Smooth muscle cell (in vitro differentiated cells): Measurements from ENCODE around the gene MYT1. TPM values are rescaled to one million over a fixed set of nuclear protein-coding genes. Genes with fewer than 3 reads are reported as not detected.

Experiments
- DNase-seq: peaks from one replicate; lab custom pipeline; 2025; ENCODE audit not compliant: unreplicated experiment; lab: John Stamatoyannopoulos, UW
- H2AFZ ChIP-seq: fragments of 200-600 bp; sonication (generic); 2 replicates; pipeline ENCODE4 v1.6.0; 2016; ENCODE audit warnings: antibody characterized with exemption, low read depth, mild to moderate bottlenecking
- H3F3A ChIP-seq: fragments of 200-600 bp; sonication (generic); 2 replicates; pipeline ENCODE4 v1.6.0; 2017; ENCODE audit warnings: antibody characterized with exemption, low read depth
- H3K27ac ChIP-seq: fragments of 200-600 bp; sonication (generic); 2 replicates; pipeline ENCODE4 v1.5.1; 2016; ENCODE audit warnings: low read depth, mild to moderate bottlenecking
- H3K27me3 ChIP-seq: fragments of 200-600 bp; sonication (generic); 2 replicates; pipeline ENCODE4 v1.6.1; 2016; ENCODE audit warnings: low read depth, mild to moderate bottlenecking
- H3K36me3 ChIP-seq: fragments of 200-600 bp; sonication (generic); 2 replicates; pipeline ENCODE4 v1.5.1; 2016; ENCODE audit warnings: low read depth
- H3K4me1 ChIP-seq: fragments of 200-600 bp; sonication (generic); 2 replicates; pipeline ENCODE4 v1.5.1; 2016; ENCODE audit warnings: low read depth
- H3K4me2 ChIP-seq: fragments of 200-600 bp; sonication (generic); 2 replicates; pipeline ENCODE4 v1.6.0; 2016; ENCODE audit warnings: mild to moderate bottlenecking
- H3K4me3 ChIP-seq: fragments of 200-600 bp; sonication (generic); 2 replicates; pipeline ENCODE4 v1.5.1; 2016; ENCODE audit warnings: mild to moderate bottlenecking
- H3K79me2 ChIP-seq: fragments of 200-600 bp; sonication (generic); 2 replicates; pipeline ENCODE4 v1.6.0; 2016; ENCODE audit warnings: low read depth, mild to moderate bottlenecking
- H3K9ac ChIP-seq: fragments of 200-600 bp; sonication (generic); 2 replicates; pipeline ENCODE4 v1.6.0; 2016; ENCODE audit warnings: low read depth
- H3K9me3 ChIP-seq: fragments of 200-600 bp; sonication (generic); replicated peaks from 2 replicates; pipeline ENCODE4 v1.5.1; 2016; ENCODE audit warnings: low read depth
- H4K20me1 ChIP-seq: fragments of 200-600 bp; sonication (generic); 2 replicates; pipeline ENCODE4 v1.6.0; 2016; ENCODE audit warnings: low read depth
- WGBS: methylation state at CpG from one replicate; pipeline ENCODE4 v1.1.7; 2016; ENCODE audit warnings: low lambda C conversion rate; 5-methylcytosine and 5-hydroxymethylcytosine counted together
- polyA plus RNA-seq: library from polyadenylated mRNA; unstranded; fragments of >200 nt; fragmentation: Nextera tagmentation; extraction: Ambion mirVana; gene quantifications from 2 replicates; pipeline ENCODE4 v1.2.1, GENCODE V29; 2016
- total RNA-seq: library from RNA; depleted of rRNA; stranded (reverse); fragments of >200 nt; gene quantifications from 2 replicates; pipeline ENCODE4 v1.2.3, GENCODE V29; 2014
- TF ChIP-seq, protein P1 (sequence below): fragments of 200-600 bp; sonication (generic); IDR thresholded peaks from 2 replicates; pipeline ENCODE4 v1.5.1; 2017; ENCODE audit warnings: borderline replicate concordance, mild to moderate bottlenecking, antibody characterized with exemption; ENCODE audit not compliant: insufficient read depth, poor library complexity, severe bottlenecking

Gene MYT1
- total and polyA plus RNA-seq, 2 experiments from 2014 or later: 0.09 TPM; not detected in 1

DNA sequence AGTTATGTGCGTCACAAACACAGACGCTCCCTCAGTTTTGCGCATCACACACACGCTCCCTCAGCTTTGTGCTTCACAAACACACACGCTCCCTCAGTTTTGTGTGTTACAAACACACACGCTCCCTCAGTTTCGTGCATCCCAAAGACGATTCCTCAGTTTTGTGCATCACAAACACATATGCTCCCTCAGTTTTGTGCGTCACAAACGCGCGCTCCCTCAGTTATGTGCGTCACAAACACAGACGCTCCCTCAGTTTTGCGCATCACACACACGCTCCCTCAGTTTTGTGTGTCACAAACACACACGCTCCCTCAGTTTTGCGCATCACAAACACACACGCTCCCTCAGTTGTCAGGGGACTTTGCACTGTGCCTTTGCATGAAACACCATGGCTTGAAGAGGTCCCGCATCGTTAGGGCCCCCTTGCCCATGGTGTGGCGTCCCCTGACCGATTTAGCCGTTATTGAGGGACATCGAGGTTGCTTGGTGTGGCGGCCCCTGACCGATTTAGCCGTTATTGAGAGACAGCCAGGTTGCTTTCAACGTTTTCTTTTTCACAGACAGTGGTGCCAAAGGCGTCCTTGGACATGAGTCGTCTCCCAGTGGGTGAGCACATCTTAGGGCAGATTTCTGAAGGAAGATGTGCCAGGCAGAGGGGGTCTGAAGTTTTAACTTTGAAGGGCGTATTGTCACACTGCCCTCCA lies 28.1 kb upstream of the MYT1 start:
- TF ChIP-seq, protein P1, sequence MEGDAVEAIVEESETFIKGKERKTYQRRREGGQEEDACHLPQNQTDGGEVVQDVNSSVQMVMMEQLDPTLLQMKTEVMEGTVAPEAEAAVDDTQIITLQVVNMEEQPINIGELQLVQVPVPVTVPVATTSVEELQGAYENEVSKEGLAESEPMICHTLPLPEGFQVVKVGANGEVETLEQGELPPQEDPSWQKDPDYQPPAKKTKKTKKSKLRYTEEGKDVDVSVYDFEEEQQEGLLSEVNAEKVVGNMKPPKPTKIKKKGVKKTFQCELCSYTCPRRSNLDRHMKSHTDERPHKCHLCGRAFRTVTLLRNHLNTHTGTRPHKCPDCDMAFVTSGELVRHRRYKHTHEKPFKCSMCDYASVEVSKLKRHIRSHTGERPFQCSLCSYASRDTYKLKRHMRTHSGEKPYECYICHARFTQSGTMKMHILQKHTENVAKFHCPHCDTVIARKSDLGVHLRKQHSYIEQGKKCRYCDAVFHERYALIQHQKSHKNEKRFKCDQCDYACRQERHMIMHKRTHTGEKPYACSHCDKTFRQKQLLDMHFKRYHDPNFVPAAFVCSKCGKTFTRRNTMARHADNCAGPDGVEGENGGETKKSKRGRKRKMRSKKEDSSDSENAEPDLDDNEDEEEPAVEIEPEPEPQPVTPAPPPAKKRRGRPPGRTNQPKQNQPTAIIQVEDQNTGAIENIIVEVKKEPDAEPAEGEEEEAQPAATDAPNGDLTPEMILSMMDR: no peak
- Histone ChIP-seq H3K27ac (no peak overlapping the region), H3K4me1 (peaks cover 10% of the 10 kb centered on the region), H3F3A (no peaks in the 10 kb centered on the region), H3K27me3 (no peaks in the 10 kb centered on the region), H3K9me3 (no peaks in the 10 kb centered on the region), H2AFZ (no peak overlapping the region), H3K4me2 (no peak overlapping the region), H3K9ac (no peak overlapping the region), H4K20me1 (no peaks in the 10 kb centered on the region), H3K79me2 (no peaks in the 10 kb centered on the region), H3K4me3 (no peak overlapping the region), H3K36me3 (no peaks in the 10 kb centered on the region)
- DNase-seq: no peak
- 90% methylated on average over 32 of the region's 32 CpGs for WGBS

DNA sequence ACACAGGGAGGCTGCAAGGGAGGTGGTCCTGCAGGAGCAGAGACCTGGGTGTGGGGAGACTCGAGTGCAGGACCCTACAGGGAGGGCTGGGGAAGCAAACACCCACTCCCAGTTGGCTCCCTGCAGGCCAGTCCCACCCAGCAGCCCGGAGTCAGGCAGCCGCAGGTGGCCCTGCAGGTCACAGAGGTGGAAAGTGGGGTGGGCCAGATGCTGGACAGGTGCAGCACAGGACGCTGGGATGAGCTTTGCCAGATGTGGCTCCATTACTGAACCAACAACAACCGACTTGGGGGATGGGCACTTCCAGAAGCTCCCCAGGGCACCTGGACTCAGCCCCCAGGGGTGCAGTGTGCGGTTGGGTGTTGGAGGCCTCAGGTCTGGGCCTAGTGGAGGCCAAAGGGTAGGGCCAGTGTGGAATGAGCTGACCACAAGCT lies 26.6 kb upstream of the MYT1 start:
- no peaks in the 10 kb centered on the region for H3K27me3 ChIP-seq
- no peak overlapping the region for H3K4me2 ChIP-seq
- peaks cover 15% of the 10 kb centered on the region for H3K4me1 ChIP-seq
- no peak for DNase-seq
- no peaks in the 10 kb centered on the region for H3K36me3 ChIP-seq
- H3K9ac ChIP-seq: no peak overlapping the region
- H3K27ac ChIP-seq: no peak overlapping the region
- WGBS: 86% methylated on average over 6 of the region's 6 CpGs
- no peaks in the 10 kb centered on the region for H3K79me2 ChIP-seq
- H3F3A ChIP-seq: no peaks in the 10 kb centered on the region
- no peaks in the 10 kb centered on the region for H4K20me1 ChIP-seq
- TF ChIP-seq, protein P1: no peak
- H3K4me3 ChIP-seq: no peak overlapping the region
- H3K9me3 ChIP-seq: no peaks in the 10 kb centered on the region
- no peak overlapping the region for H2AFZ ChIP-seq

DNA sequence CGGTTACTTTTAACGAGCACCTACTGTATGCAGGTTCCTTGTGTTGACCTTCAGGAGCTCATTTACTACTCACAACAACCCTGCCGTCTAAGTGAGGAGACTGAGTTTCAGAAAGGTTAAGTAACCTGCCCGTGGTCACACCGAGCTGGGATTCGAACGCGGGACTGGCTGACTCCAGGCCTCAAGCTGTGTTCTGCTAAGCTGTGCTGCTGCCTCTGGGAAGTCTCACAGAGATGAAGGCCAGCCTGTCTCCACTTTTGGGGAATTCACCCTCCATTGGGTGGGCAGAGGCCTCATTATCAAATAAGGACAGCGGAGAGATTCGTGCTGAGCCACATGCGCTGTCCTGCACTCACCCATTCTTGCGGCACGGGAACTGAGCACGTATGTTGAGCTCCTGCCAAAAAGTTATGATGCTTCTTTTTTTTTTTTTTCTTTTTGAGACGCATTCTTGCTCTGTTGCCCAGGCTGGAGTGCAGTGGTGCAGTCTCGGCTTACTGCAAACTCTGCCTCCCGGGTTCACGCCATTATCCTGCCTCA lies 25.9 kb upstream of the MYT1 start:
- H3K4me2 ChIP-seq: no peak overlapping the region
- H3F3A ChIP-seq: no peaks in the 10 kb centered on the region
- H2AFZ ChIP-seq: no peak overlapping the region
- no peaks in the 10 kb centered on the region for H3K27me3 ChIP-seq
- H3K4me3 ChIP-seq: no peak overlapping the region
- H3K36me3 ChIP-seq: no peaks in the 10 kb centered on the region
- no peaks in the 10 kb centered on the region for H4K20me1 ChIP-seq
- peaks cover 21% of the 10 kb centered on the region for H3K4me1 ChIP-seq
- no peak for DNase-seq
- no peak overlapping the region for H3K27ac ChIP-seq
- 92% methylated on average over 18 of the region's 18 CpGs for WGBS
- H3K9me3 ChIP-seq: no peaks in the 10 kb centered on the region
- TF ChIP-seq, protein P1: no peak
- H3K79me2 ChIP-seq: no peaks in the 10 kb centered on the region
- no peak overlapping the region for H3K9ac ChIP-seq
